ENCODE results near the gene CRACR2B. TPM values are rescaled to one million over a fixed set of nuclear protein-coding genes. Genes with fewer than 3 reads are reported as not detected.

Gene CRACR2B
- total and polyA plus RNA-seq, 2 of the 8 experiments (the other 6 are each of a cell fraction or from before 2014, with no cell fraction given) = 18.2 to 26.4 TPM

GRCh38 chr11:880447-880846 lies 52.7 kb downstream of the CRACR2B start:
- TF ChIP-seq RAD21 (IDR thresholded peaks at IDR 0.05 in 1 of 2, conservative IDR thresholded peaks at IDR 0.05 in 1 of 2; ENCODE audit: low read depth in 2 of 2, low read length in 2 of 2) = peak in 1 of 2 experiments; percentile 19; a peak in 1 of 4 replicates
- TF ChIP-seq SP1 (IDR thresholded peaks at IDR 0.05; ENCODE audit: low read depth, low read length) = no peak
- peak; percentile 40 to 91 (median 43) for TF ChIP-seq CTCF (IDR thresholded peaks at IDR 0.05; ENCODE audit: control extremely low read depth in 1 of 3, insufficient read depth in 1 of 3, low read depth in 1 of 3, low read length in 3 of 3)
- Histone ChIP-seq H3K4ac (replicated peaks; ENCODE audit: insufficient read length, low read depth, low read length) (no peak overlapping the region), H2AK5ac (ENCODE audit: low read depth, low read length) (no peak overlapping the region), H3K9ac (replicated peaks in 1 of 4; ENCODE audit: extremely low read depth in 1 of 4, low read depth in 3 of 4, low read length in 3 of 4) (no peak overlapping the region), H3K27ac (ENCODE audit: low read depth, low read length) (no peak overlapping the region), H3K79me2 (ENCODE audit: control insufficient read depth in 1 of 2, insufficient read depth in 2 of 2, low read length in 2 of 2) (no peaks in the 10 kb centered on the region), H4K5ac (ENCODE audit: insufficient read length, low read depth, low read length) (no peak overlapping the region), H4K8ac (ENCODE audit: extremely low read depth, insufficient read depth, low read length) (no peak overlapping the region), H3K27me3 (replicated peaks in 1 of 4; ENCODE audit: control insufficient read depth in 3 of 4, extremely low read depth in 1 of 4, insufficient read depth in 3 of 4, low read length in 3 of 4) (no peaks in the 10 kb centered on the region), H3K4me3 (ENCODE audit: extremely low read depth in 1 of 4, insufficient read depth in 2 of 4, low read depth in 3 of 4, low read length in 4 of 4) (no peak overlapping the region), H3K56ac (replicated peaks; ENCODE audit: insufficient read length, low read depth, low read length) (no peak overlapping the region), H3K14ac (ENCODE audit: insufficient read length) (no peak overlapping the region), H2BK20ac (ENCODE audit: low read length) (no peak overlapping the region), H3K79me1 (ENCODE audit: low read depth, low read length) (no peaks in the 10 kb centered on the region), H3K18ac (ENCODE audit: extremely low read depth, low read length) (no peak overlapping the region), H3K9me3 (ENCODE audit: insufficient read depth in 2 of 2, low read depth in 1 of 2, low read length in 1 of 2) (no peaks in the 10 kb centered on the region), H2BK120ac (replicated peaks; ENCODE audit: low read depth, low read length) (no peak overlapping the region), H3K4me2 (ENCODE audit: insufficient read depth in 1 of 2, low read depth in 2 of 2, low read length in 2 of 2) (no peak overlapping the region), H4K91ac (replicated peaks; ENCODE audit: insufficient read length, low read length) (no peak overlapping the region), H2AFZ (ENCODE audit: low read length) (no peak overlapping the region), H3K36me3 (ENCODE audit: control insufficient read depth in 2 of 4, insufficient read depth in 4 of 4, low read length in 3 of 4) (peaks cover 0 to 12% (median under 1%) of the 10 kb centered on the region in 4 experiments; a peak in 4 of 8 replicates), H2BK15ac (ENCODE audit: low read length) (no peak overlapping the region), H2BK12ac (ENCODE audit: low read depth, low read length) (no peak overlapping the region), H3K4me1 (replicated peaks in 1 of 4; ENCODE audit: control insufficient read depth in 3 of 4, insufficient read depth in 4 of 4, low read length in 3 of 4) (no peaks in the 10 kb centered on the region; a peak in 2 of 7 replicates), H2BK5ac (ENCODE audit: low read depth, low read length) (no peak overlapping the region), H3K23me2 (ENCODE audit: low read depth, low read length) (no peaks in the 10 kb centered on the region), H3K23ac (ENCODE audit: insufficient read length) (no peak overlapping the region), H4K20me1 (replicated peaks in 1 of 2; ENCODE audit: control insufficient read depth in 1 of 2, insufficient read depth in 2 of 2, low read length in 2 of 2) (peaks cover 7 to 18% of the 10 kb centered on the region in 2 experiments)
- DNase-seq (ENCODE audit: low read depth in 1 of 2, low spot score in 2 of 2) (no peak), FAIRE-seq (no peak)
- WGBS, 2 experiments (ENCODE audit: extremely low coverage in 1 of 2, insufficient coverage in 1 of 2, insufficient read length in 1 of 2, insufficient replicate concordance in 2 of 2, low coverage in 1 of 2, low lambda C conversion rate in 2 of 2, missing lambda C conversion rate in 1 of 2) = 92% methylated on average over 13 of the region's 14 CpGs; no CpG with 5 or more reads in 1 of the 2 experiments
- ChIA-PET CTCF (ENCODE audit: partially characterized antibody) (interaction anchor here (1.1 to 2.1 kb wide), 5 partner anchors 10 to 25 kb away, joined by 3 to 6 read pairs (median 4); no protein-coding TSS in a partner anchor), POLR2A (ENCODE audit: partially characterized antibody) (no interaction called here)

All from H1 (cell line).